GM23248 (cell line): ENCODE measurements around the gene FAM117A.

Source experiments
- EZH2 ChIP-seq: fragments of 200-600 bp; sonication (generic); IDR thresholded peaks from 2 replicates; pipeline ENCODE4 v1.6.1; 2018; ENCODE audit warnings: antibody characterized with exemption, mild to moderate bottlenecking; ENCODE audit not compliant: insufficient read depth, poor library complexity, severe bottlenecking
- EZH2phosphoT487 ChIP-seq: fragments of 200-600 bp; sonication (generic); IDR thresholded peaks from 2 replicates; pipeline ENCODE4 v1.6.1; 2018; ENCODE audit warnings: antibody characterized with exemption, moderate library complexity, mild to moderate bottlenecking, low read depth; ENCODE audit not compliant: insufficient read depth

DNA sequence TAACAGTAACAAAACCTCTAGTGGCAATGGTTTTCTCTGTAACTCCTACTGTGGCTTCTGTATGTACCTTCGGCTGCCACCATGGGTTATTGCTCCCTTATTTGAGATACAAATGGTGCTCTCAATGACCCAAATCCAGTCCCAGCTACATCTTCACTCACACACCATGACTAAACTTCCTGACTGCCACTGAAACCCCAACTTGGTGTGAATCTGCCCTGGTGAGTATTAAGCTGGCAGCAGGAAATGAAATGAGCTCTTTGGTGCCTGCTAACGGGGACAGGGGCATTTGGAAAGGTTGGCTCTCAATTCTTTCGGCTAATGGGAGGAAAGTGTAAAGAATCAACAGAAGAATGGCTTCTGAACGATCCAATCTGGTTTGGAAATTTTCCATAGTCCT is 48.7 kb downstream of the FAM117A start:
- TF ChIP-seq EZH2phosphoT487 (no peak), EZH2 (no peak)
